A204.1 (cell line): Measurements from ENCODE around the gene CENPX.

Experiments used
- FAIRE-seq: peaks from 2 replicates; lab custom pipeline; 2012; peaks lifted over from hg19 to GRCh38; lab: Jason Lieb, UNC

Gene CENPX

GRCh38 chr17:81978524-81979298 lies 44.0 kb downstream of the CENPX start:
- no peak for FAIRE-seq

GRCh38 chr17:81977211-81977808 lies 45.4 kb downstream of the CENPX start, which contains the start of gene ASPSCR1:
Gene ASPSCR1, plus strand, starts transcription at chr17:81977629. Its CDS starts 18 bp downstream, at chr17:81977647.
- no peak for FAIRE-seq

- no peak for FAIRE-seq
Measured at GRCh38 chr17:81976332-81977210, 46.1 kb downstream of the CENPX start.

- no peak for FAIRE-seq
Measured at GRCh38 chr17:81973432-81973831, 49.2 kb downstream of the CENPX start.

GRCh38 chr17:81968850-81969812 lies 53.5 kb downstream of the CENPX start:
- no peak for FAIRE-seq
